ENCODE measurements around the gene IL3RA.

GRCh38 chrX:1313788-1314187 is 22.8 kb upstream of the IL3RA start:
- TF ChIP-seq CTCF (IDR thresholded peaks at IDR 0.05) (no peak), POLR2A (IDR thresholded peaks at IDR 0.05) (no peak)
